Fibroblast of skin of left quadriceps (primary cell): ENCODE data around the gene CHST9.
"Not testable (repeated sequence)": the region's sequence is repeated elsewhere in the genome, so short reads cannot be mapped to it uniquely, and the experiment has no call there.

ENCODE experiments used
- DNase-seq, 2 experiments: peaks; one replicate each; pipeline ENCODE4 v3.0.0-alpha.2; 2013; ENCODE audit warnings: low read depth in 2 of 2

Gene CHST9

DNA sequence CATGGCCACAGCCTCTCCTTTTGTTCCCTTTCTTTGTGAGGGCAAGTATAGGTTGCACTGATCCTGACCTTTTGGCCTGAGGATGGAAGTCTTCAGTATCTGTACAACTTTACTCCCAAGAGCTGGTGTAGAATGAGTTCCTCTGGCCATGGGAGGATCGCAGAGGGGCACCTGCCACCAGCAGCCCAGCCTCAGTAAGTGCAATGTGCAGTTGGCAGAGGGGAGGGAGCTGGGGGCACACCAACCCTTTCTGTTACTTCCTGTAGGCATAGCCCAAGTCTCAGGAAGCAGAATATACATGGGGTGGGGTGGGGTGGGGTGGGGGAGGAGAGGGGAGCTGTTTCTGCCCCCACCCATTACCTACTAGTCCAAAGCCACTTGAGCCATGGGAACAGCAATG, 254.5 kb downstream of the CHST9 start:
- no peak for DNase-seq

GRCh38 chr18:26928670-26929313, 256.3 kb downstream of the CHST9 start:
- no peak for DNase-seq

- DNase-seq = not testable (repeated sequence)
Measured at GRCh38 chr18:26927822-26928221, 257.3 kb downstream of the CHST9 start.

GRCh38 chr18:26926066-26926675, 258.9 kb downstream of the CHST9 start:
- no peak for DNase-seq

DNA sequence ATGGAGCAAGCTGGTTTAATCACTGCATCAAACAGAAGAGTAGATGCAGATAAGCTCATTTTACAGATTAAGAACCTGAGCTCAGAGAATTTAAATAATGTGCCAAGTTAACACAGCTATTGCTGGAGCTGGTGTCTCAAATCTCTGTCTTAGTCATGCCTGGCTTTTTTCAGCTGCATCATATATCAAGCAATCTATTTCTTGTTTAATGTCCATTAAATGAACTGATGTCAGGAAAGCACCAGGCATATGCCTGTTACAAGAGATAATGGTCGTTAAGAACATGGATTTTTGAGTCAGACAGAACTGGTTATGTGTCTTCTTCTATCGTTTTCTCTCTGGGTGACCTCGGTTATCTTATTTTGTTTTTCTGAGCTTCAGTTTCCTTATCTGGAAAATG, 259.8 kb downstream of the CHST9 start:
- DNase-seq = no peak

- DNase-seq = no peak
Measured at GRCh38 chr18:26922313-26922712, 262.8 kb downstream of the CHST9 start.

- no peak for DNase-seq
Measured at GRCh38 chr18:26920644-26921043, 264.5 kb downstream of the CHST9 start.

DNA sequence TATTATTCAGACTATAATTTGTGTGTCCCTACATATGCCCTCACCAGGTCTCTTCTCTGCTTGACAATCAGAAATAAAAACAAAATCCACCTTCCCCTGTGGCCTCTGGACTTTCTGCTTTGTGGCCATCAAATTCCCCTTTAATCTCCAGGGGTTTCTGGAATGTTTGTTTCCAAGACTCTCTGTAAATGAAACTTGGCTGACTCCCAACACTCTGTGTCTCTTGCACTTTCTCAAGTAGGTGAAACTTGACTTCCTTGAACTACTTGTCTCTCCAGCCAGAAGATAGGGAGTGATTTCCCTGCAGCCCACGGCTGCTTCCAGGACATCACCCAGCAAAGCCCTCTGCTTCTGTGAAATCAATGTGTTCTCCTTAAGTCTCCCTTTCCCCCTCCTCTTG, 265.5 kb downstream of the CHST9 start:
- no peak for DNase-seq

- DNase-seq = no peak
Measured at GRCh38 chr18:26919201-26919600, 265.9 kb downstream of the CHST9 start.

DNA sequence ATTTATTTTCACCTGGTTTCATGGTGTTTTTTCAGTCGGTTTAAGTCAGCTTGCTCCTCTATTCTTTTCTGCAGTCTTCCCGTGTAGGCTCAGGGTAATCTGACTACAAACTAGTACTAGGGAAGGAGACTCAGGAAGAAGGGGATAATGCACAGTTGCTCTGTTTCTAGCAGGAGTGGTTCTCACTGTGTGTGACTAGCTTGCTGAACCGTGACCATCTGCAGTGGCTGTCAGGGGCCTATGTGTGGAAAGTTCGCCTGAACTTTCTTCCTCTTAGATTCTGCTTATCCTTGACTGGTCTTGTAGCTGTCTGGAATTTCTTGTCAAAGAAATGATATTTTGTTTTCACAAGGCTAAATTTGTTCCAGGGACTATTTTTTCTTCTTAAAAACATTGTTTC, 273.3 kb downstream of the CHST9 start:
- no peak for DNase-seq

GRCh38 chr18:26909599-26910290, 275.4 kb downstream of the CHST9 start:
- no peak for DNase-seq

DNA sequence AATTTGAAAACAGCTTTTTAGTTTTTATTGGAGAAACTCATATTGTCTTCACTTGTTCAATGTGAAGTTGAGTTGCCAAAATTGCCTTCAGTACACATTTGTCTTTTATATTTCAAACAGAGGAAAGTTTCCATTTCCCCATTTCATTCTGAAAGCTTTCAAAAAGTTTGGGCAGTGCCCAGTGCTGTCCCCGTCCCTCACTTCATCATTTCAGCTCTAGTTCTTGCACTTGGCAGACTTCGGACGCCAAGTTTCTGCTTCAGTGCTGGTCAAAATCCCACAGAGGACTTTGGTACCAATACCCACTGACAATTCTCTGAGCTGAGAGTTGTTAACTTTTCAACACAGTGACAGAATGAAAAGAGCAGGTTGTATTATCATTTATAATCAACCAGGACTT, 276.2 kb downstream of the CHST9 start:
- no peak for DNase-seq

DNA sequence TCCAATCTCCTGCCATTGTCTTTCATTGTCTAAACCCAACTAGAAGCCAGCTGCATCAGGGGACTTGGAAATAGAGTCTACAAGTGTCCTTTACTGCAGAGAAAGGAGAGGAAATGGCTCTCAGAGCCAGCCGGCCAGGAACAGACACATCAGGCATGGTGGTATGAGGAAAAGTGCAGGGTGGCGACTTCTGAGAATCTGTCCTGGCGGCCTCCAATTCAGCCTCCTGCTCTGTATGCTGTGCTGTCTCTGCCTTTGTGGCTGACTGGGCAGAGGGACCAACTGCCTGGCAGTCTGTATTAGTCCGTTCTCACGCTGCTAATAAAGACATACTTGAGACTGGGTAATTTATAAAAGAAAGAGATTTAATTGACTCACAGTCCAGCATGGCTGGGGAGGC, 282.8 kb downstream of the CHST9 start:
- DNase-seq = no peak

GRCh38 chr18:26901020-26901419, 284.1 kb downstream of the CHST9 start:
- no peak for DNase-seq

- no peak for DNase-seq
Measured at GRCh38 chr18:26894426-26894825, 290.7 kb downstream of the CHST9 start.

GRCh38 chr18:26893996-26894395, 291.1 kb downstream of the CHST9 start:
- no peak for DNase-seq

GRCh38 chr18:26888259-26888658, 296.8 kb downstream of the CHST9 start:
- no peak for DNase-seq

GRCh38 chr18:26875040-26875654, 310.0 kb downstream of the CHST9 start:
- no peak for DNase-seq

- DNase-seq = no peak
Measured at GRCh38 chr18:26874283-26874682, 310.8 kb downstream of the CHST9 start.

- no peak for DNase-seq
Measured at GRCh38 chr18:26869640-26870039, 315.5 kb downstream of the CHST9 start.

GRCh38 chr18:26868968-26869586, 316.0 kb downstream of the CHST9 start:
- no peak for DNase-seq

GRCh38 chr18:26867471-26867870, 317.6 kb downstream of the CHST9 start:
- DNase-seq = no peak
